IPS DF 4.7 (cell line): ENCODE data around the gene GTPBP4.
A peak's percentile ranks its signal among the peaks of the same experiment; 100 is the strongest.

ENCODE experiments used
- DNase-seq: peaks from one replicate; pipeline ENCODE4 v3.0.0-alpha.2; 2013; ENCODE audit warnings: low spot score; ENCODE audit errors: extremely low read depth

Gene GTPBP4

GRCh38 chr10:987870-988666, at the start of gene GTPBP4:
Gene GTPBP4 (plus strand): TSS chr10:988434. CDS start chr10:988480, 46 bp downstream.
- peak; percentile 91 for DNase-seq

DNA sequence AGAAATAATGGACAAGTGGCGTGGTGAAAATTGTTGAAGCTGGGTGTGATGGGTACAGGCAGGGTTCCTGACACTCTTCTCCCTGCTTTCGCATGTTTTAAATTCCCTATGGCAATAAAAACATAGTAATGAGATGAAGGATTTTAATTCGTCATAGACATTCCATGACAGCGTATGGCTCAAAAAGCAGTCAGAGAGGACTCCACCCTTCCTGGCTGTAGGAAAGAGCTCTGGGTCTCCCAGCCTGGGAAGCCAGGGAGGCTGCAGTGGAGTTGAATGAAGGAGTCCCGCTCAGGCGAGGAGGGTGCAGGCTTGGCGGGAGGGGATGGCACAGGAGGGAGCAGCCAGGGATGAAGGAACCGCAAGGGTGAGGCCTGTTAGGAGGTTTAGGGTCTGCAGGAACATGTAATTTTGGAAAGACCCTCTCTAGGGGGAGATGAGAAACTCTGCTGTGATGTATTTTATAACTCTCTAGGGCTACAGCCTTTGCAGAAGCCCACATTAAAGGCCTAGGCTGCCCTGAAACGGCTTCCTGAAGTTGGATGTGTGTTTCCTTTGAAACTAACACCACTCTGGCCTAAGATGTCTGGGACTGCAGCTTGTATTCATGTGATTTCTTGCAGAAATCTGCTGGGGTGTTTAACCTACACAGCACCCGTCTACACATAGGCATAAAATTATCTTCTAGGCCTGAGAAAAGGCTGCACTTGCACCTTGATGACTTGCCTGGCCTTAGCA, 49.1 kb upstream of the GTPBP4 start:
- DNase-seq = no peak

- DNase-seq = no peak
These were observed 44.8 kb upstream of the GTPBP4 start for GRCh38 chr10:943334-944033.

GRCh38 chr10:944034-944831, 44.0 kb upstream of the GTPBP4 start:
- DNase-seq = no peak

GRCh38 chr10:945778-946177, 42.5 kb upstream of the GTPBP4 start:
- DNase-seq = no peak

DNA sequence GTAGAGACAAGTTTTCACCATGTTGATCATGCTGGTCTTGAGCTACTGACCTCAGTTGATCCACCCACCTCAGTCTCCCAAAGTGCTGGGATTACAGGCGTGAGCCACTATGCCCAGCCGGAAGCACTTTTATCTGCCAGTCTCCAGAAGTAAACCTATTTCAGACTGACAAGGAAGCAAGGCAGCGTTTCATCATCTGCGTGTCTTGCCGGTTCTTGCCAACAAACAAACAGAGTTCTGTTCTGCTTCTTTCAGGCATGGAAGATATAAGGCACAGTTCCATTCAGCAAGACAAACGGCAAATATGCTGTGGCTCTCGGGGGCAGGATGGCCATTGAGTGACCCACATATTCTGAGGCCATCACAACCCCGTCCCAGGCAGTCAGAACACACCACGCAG, 41.2 kb upstream of the GTPBP4 start:
- no peak for DNase-seq

- DNase-seq = no peak
These were observed 40.4 kb upstream of the GTPBP4 start for GRCh38 chr10:947881-948280.

DNA sequence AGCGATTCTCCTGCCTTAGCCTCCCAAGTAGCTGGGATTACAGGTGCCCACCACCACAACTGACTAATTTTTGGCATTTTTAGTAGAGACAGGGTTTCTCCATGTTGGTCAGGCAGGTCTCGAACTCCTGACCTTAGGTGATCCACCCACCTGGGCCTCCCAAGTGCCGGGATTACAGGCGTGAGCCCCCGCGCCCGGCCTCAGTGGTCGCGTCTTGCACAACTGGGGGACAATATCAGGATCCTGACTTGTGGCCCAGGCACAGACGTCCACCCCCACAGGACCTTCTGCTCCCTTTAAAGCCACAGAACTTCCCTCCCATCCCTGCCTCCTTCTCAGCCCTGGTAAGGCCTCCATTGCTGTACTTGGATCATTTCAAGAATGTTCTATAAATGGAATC, 39.9 kb upstream of the GTPBP4 start:
- DNase-seq = no peak

- no peak for DNase-seq
These were observed 38.8 kb upstream of the GTPBP4 start for GRCh38 chr10:949446-949845.

GRCh38 chr10:953836-954235, 34.4 kb upstream of the GTPBP4 start:
- DNase-seq = no peak

GRCh38 chr10:954396-954795, 33.8 kb upstream of the GTPBP4 start:
- no peak for DNase-seq

- no peak for DNase-seq
These were observed 33.0 kb upstream of the GTPBP4 start for GRCh38 chr10:955127-955819.

DNA sequence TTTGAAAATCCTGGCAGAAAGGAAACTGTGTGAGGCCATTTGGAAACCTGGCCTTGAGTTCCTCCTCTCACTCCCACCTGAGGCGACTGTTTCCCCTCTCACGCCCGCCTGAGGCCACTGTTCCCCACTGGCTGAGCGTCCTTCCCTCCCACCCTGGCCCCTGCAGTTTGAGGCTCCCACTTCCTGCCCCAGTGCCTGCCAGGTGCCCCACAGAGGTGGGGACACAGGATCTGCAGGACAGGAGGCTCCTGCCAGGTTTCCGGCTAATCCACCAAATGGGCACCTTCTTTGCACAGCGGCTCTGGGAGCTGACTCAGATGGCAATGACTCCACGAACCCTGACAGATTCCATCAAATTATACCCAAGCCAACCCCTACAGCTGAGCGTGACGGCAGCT, 32.4 kb upstream of the GTPBP4 start:
- no peak for DNase-seq

GRCh38 chr10:958106-958505, 30.1 kb upstream of the GTPBP4 start:
- no peak for DNase-seq

DNA sequence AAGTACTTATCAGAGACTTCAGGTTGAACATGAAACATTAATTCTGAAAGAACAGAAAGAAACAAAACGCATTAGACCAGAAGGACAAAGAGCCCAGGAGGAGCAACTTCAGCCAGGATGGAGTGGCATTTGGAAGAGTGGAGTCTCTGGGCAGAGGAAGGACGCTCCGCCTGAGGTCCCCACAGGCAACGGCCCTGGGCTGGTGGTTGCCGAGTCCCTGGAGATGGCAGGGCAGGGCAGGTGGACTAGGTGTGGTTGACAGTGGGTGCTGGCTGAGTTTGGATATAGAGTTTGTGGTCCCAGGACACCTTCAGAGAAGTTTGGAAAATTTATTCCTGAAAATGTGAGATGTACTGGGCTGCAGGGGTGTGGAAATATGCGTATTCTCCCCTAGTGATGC, 29.4 kb upstream of the GTPBP4 start:
- DNase-seq = no peak

DNA sequence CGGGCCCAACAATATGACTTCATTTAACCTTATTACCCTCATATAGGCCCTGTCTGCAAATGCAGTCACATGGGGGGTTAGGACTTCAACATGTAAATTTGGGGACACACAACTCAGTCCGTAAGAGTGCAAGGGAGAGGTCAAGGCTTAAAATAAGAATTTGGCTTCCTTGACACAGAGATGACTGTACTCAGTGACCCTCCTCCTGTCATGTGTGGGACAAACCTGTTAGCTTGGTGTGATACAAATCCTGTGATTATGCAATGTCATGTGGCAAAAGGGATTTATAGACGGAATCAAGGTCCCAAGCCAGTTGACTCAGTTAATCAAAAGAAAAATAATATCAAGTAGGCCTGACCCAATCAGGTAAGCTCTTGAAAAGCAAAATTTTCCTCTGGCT, 25.9 kb upstream of the GTPBP4 start:
- DNase-seq = no peak

- DNase-seq = no peak
These were observed 25.0 kb upstream of the GTPBP4 start for GRCh38 chr10:963186-963585.

- DNase-seq = no peak
These were observed 24.6 kb upstream of the GTPBP4 start for GRCh38 chr10:963655-964054.

DNA sequence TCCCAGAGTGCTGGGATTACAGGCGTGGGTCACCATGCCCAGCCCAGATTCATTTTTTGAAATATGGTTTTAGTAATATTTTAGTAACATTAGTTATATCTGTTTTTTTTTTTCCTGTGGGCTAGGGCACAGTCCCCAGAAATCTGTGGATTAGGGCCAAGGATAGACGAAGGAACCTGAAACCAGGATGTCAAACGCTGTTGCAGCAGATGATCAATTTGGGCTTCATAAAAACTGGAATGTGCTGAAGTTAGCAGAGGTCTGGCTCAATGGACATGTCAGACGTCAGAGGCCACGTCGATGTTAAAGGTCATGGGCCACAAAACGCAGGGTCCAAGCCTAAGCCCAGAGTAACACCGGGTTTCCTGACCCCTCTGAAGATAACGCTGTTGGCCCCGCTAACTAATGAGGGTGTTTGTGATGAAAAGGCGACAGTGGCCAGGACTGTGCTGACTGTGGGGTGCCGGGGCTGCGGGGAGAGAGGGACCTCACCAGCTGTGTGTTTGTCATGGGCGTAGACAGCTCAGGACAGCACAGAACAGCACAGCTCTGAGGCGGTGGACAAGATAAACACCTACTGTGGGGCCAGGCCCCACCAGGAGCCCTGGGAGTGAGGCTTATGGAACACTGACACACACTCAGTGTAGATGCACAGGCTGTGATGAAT, 23.8 kb upstream of the GTPBP4 start:
- DNase-seq = no peak

GRCh38 chr10:964988-965417, 23.2 kb upstream of the GTPBP4 start:
- DNase-seq = no peak
